ENCODE measurements around the gene CLRN2.

- TF ChIP-seq CTCF (IDR thresholded peaks at IDR 0.05) = no peak
- TF ChIP-seq POLR2A (IDR thresholded peaks at IDR 0.05) = no peak
Observed at GRCh38 chr4:17558941-17559708, 44.2 kb downstream of the CLRN2 start.
